ENCODE results near the gene BATF. TPM values are rescaled to one million over a fixed set of nuclear protein-coding genes. Genes with fewer than 3 reads are reported as not detected.

BATF gene
- total and polyA plus RNA-seq, 2 of the 8 experiments (the other 6 are each of a cell fraction or from before 2014, with no cell fraction given) = not detected

- TF ChIP-seq TEAD4 (IDR thresholded peaks at IDR 0.05; ENCODE audit: low read depth, low read length) = no peak
- TF ChIP-seq CTBP2 (IDR thresholded peaks at IDR 0.05; ENCODE audit: borderline replicate concordance, insufficient read depth, insufficient read length, low read length) = no peak
- TF ChIP-seq PHF8 (conservative IDR thresholded peaks at IDR 0.05; ENCODE audit: low read depth, low read length) = no peak
- TF ChIP-seq POU5F1 (IDR thresholded peaks at IDR 0.05; ENCODE audit: low read depth, low read length) = no peak
- TF ChIP-seq GABPA (IDR thresholded peaks at IDR 0.05; ENCODE audit: borderline replicate concordance, insufficient read depth, low read length) = no peak
- TF ChIP-seq, protein P1, sequence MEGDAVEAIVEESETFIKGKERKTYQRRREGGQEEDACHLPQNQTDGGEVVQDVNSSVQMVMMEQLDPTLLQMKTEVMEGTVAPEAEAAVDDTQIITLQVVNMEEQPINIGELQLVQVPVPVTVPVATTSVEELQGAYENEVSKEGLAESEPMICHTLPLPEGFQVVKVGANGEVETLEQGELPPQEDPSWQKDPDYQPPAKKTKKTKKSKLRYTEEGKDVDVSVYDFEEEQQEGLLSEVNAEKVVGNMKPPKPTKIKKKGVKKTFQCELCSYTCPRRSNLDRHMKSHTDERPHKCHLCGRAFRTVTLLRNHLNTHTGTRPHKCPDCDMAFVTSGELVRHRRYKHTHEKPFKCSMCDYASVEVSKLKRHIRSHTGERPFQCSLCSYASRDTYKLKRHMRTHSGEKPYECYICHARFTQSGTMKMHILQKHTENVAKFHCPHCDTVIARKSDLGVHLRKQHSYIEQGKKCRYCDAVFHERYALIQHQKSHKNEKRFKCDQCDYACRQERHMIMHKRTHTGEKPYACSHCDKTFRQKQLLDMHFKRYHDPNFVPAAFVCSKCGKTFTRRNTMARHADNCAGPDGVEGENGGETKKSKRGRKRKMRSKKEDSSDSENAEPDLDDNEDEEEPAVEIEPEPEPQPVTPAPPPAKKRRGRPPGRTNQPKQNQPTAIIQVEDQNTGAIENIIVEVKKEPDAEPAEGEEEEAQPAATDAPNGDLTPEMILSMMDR (IDR thresholded peaks at IDR 0.05; ENCODE audit: control extremely low read depth in 1 of 3, insufficient read depth in 1 of 3, low read depth in 1 of 3, low read length in 3 of 3) = no peak
- Histone ChIP-seq H3K36me3 (ENCODE audit: control insufficient read depth in 2 of 4, insufficient read depth in 4 of 4, low read length in 3 of 4) (no peaks in the 10 kb centered on the region), H3K27ac (ENCODE audit: low read depth, low read length) (no peak overlapping the region), H2BK5ac (ENCODE audit: low read depth, low read length) (no peak overlapping the region), H3K79me1 (ENCODE audit: low read depth, low read length) (no peaks in the 10 kb centered on the region), H2BK20ac (ENCODE audit: low read length) (no peak overlapping the region), H3K14ac (ENCODE audit: insufficient read length) (no peak overlapping the region), H3K4me1 (replicated peaks in 1 of 4; ENCODE audit: control insufficient read depth in 3 of 4, insufficient read depth in 4 of 4, low read length in 3 of 4) (peaks cover 0 to 6% (median 3%) of the 10 kb centered on the region in 4 experiments; a peak in 3 of 7 replicates), H3K4me3 (ENCODE audit: extremely low read depth in 1 of 4, insufficient read depth in 2 of 4, low read depth in 3 of 4, low read length in 4 of 4) (no peak overlapping the region), H3K9me3 (ENCODE audit: insufficient read depth in 2 of 2, low read depth in 1 of 2, low read length in 1 of 2) (peaks cover 3% of the 10 kb centered on the region in 2 experiments; a peak in 2 of 4 replicates), H3K23me2 (ENCODE audit: low read depth, low read length) (no peaks in the 10 kb centered on the region), H2AK5ac (ENCODE audit: low read depth, low read length) (no peak overlapping the region), H2BK120ac (replicated peaks; ENCODE audit: low read depth, low read length) (no peak overlapping the region), H3K79me2 (ENCODE audit: control insufficient read depth in 1 of 2, insufficient read depth in 2 of 2, low read length in 2 of 2) (no peaks in the 10 kb centered on the region), H3K9ac (replicated peaks in 1 of 4; ENCODE audit: extremely low read depth in 1 of 4, low read depth in 3 of 4, low read length in 3 of 4) (no peak overlapping the region), H2BK15ac (ENCODE audit: low read length) (no peak overlapping the region), H3K56ac (replicated peaks; ENCODE audit: insufficient read length, low read depth, low read length) (no peak overlapping the region), H4K20me1 (replicated peaks in 1 of 2; ENCODE audit: control insufficient read depth in 1 of 2, insufficient read depth in 2 of 2, low read length in 2 of 2) (no peaks in the 10 kb centered on the region), H4K8ac (ENCODE audit: extremely low read depth, insufficient read depth, low read length) (no peak overlapping the region), H4K91ac (replicated peaks; ENCODE audit: insufficient read length, low read length) (no peak overlapping the region), H3K23ac (ENCODE audit: insufficient read length) (no peak overlapping the region), H3K4ac (replicated peaks; ENCODE audit: insufficient read length, low read depth, low read length) (no peak overlapping the region), H4K5ac (ENCODE audit: insufficient read length, low read depth, low read length) (no peak overlapping the region), H2BK12ac (ENCODE audit: low read depth, low read length) (no peak overlapping the region), H2AFZ (ENCODE audit: low read length) (no peak overlapping the region), H3K27me3 (replicated peaks in 1 of 4; ENCODE audit: control insufficient read depth in 3 of 4, extremely low read depth in 1 of 4, insufficient read depth in 3 of 4, low read length in 3 of 4) (no peaks in the 10 kb centered on the region), H3K4me2 (ENCODE audit: insufficient read depth in 1 of 2, low read depth in 2 of 2, low read length in 2 of 2) (no peak overlapping the region), H3K18ac (ENCODE audit: extremely low read depth, low read length) (no peak overlapping the region)
- 84% methylated on average over 6 of the region's 6 CpGs; no CpG with 5 or more reads in 1 of the 2 experiments for WGBS, 2 experiments (ENCODE audit: extremely low coverage in 1 of 2, insufficient coverage in 1 of 2, insufficient read length in 1 of 2, insufficient replicate concordance in 2 of 2, low coverage in 1 of 2, low lambda C conversion rate in 2 of 2, missing lambda C conversion rate in 1 of 2)
- no peak for FAIRE-seq
- ChIA-PET CTCF (ENCODE audit: partially characterized antibody) (interaction anchor here (0.6 to 10.5 kb wide), 18 partner anchors 12 to 380 kb away, joined by 3 to 135 read pairs (median 6); partner anchors contain the start of genes BATF and FLVCR2), POLR2A (ENCODE audit: partially characterized antibody) (interaction anchor here (0.7 kb wide), 1 partner anchor 186 kb away, joined by 3 read pairs; no protein-coding TSS in a partner anchor)
- no peak for DNase-seq (ENCODE audit: low read depth in 1 of 2, low spot score in 2 of 2)
Observed at GRCh38 chr14:75559451-75560222, 37.4 kb downstream of the BATF start.

Measured in H1 (cell line).